ENCODE measurements around the gene TSPAN15.

Gene TSPAN15

DNA sequence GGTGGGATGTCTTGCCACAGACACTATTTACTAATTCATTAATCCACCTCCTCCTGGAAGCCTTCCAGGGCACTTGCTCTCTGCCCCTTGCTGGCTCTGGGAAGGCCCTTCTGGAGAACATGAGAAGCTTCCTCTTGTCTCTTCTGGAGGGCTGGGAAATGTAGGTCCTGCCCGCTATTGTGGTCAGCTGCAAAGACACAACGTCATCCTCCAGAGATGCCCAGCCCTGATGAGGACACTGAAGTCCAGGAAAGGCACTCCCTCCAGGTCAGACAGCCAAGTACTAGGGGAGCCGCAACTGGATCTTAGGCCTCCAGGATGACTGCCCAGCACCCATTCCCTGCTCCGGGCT lies 24.9 kb upstream of the TSPAN15 start:
- DNase-seq (ENCODE audit: low spot score) (no peak), ATAC-seq (ENCODE audit: low read depth) (no peak)
- Histone ChIP-seq H3K27me3 (ENCODE audit: insufficient read depth, poor library complexity, severe bottlenecking) (no peaks in the 10 kb centered on the region), H3K4me1 (ENCODE audit: insufficient read depth, poor library complexity, severe bottlenecking) (no peaks in the 10 kb centered on the region), H3K36me3 (ENCODE audit: low read depth) (no peaks in the 10 kb centered on the region), H3K9me3 (ENCODE audit: severe bottlenecking) (no peaks in the 10 kb centered on the region), H3K27ac (ENCODE audit: poor library complexity, severe bottlenecking) (no peak overlapping the region), H3K4me3 (ENCODE audit: severe bottlenecking) (no peak overlapping the region)
- TF ChIP-seq, protein P1, sequence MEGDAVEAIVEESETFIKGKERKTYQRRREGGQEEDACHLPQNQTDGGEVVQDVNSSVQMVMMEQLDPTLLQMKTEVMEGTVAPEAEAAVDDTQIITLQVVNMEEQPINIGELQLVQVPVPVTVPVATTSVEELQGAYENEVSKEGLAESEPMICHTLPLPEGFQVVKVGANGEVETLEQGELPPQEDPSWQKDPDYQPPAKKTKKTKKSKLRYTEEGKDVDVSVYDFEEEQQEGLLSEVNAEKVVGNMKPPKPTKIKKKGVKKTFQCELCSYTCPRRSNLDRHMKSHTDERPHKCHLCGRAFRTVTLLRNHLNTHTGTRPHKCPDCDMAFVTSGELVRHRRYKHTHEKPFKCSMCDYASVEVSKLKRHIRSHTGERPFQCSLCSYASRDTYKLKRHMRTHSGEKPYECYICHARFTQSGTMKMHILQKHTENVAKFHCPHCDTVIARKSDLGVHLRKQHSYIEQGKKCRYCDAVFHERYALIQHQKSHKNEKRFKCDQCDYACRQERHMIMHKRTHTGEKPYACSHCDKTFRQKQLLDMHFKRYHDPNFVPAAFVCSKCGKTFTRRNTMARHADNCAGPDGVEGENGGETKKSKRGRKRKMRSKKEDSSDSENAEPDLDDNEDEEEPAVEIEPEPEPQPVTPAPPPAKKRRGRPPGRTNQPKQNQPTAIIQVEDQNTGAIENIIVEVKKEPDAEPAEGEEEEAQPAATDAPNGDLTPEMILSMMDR (IDR thresholded peaks at IDR 0.05; ENCODE audit: poor library complexity, severe bottlenecking): no peak

DNA sequence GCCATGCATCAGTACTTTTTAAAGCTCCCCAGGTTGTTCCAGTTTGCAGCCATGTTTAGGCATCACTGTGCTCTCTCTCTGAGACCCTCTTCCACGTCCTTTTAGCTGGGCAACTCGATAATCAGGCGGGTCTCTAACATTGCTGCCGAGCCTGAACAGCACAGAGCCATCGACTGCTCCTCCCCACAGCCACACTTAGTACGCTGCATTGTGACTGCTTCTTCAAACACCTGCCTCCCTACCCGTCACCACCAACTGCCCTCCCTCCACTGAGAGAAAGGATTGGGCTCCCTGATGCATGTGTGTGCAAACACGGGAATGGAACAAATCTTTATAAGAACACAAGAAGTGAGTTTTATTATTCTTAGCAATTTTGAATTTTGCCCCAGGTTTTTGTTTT lies 23.1 kb upstream of the TSPAN15 start:
- no peaks in the 10 kb centered on the region for H3K4me1 ChIP-seq (ENCODE audit: insufficient read depth, poor library complexity, severe bottlenecking)
- H3K27me3 ChIP-seq (ENCODE audit: insufficient read depth, poor library complexity, severe bottlenecking): no peaks in the 10 kb centered on the region
- DNase-seq (ENCODE audit: low spot score) (no peak), ATAC-seq (ENCODE audit: low read depth) (no peak)
- no peak overlapping the region for H3K27ac ChIP-seq (ENCODE audit: poor library complexity, severe bottlenecking)
- H3K36me3 ChIP-seq (ENCODE audit: low read depth): no peaks in the 10 kb centered on the region
- H3K4me3 ChIP-seq (ENCODE audit: severe bottlenecking): no peak overlapping the region
- TF ChIP-seq, protein P1 (IDR thresholded peaks at IDR 0.05; ENCODE audit: poor library complexity, severe bottlenecking): no peak
- H3K9me3 ChIP-seq (ENCODE audit: severe bottlenecking): no peaks in the 10 kb centered on the region

DNA sequence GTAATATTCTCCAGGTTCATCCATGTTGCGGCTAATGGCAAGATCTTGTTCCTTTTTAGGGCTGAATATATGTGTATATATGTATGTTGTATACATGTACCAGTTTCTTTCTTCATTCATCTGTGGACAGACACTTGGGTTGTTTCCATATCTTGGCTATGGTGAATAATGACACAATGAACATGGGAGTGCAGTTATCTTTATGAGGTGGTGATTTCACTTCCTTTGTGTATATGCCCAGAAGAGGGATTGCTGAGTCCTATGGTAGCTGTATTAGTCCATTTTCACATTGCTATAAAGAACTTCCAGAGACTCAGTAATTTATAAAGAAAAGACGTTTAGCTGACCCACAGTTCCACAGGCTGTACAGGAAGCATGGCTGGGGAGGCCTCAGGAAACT lies 17.1 kb upstream of the TSPAN15 start:
- TF ChIP-seq, protein P1 (IDR thresholded peaks at IDR 0.05; ENCODE audit: poor library complexity, severe bottlenecking): no peak
- H3K27me3 ChIP-seq (ENCODE audit: insufficient read depth, poor library complexity, severe bottlenecking): no peaks in the 10 kb centered on the region
- H3K9me3 ChIP-seq (ENCODE audit: severe bottlenecking): no peaks in the 10 kb centered on the region
- no peak overlapping the region for H3K27ac ChIP-seq (ENCODE audit: poor library complexity, severe bottlenecking)
- no peak overlapping the region for H3K4me3 ChIP-seq (ENCODE audit: severe bottlenecking)
- DNase-seq (ENCODE audit: low spot score) (no peak), ATAC-seq (ENCODE audit: low read depth) (no peak)
- peaks cover 17% of the 10 kb centered on the region for H3K4me1 ChIP-seq (ENCODE audit: insufficient read depth, poor library complexity, severe bottlenecking)
- H3K36me3 ChIP-seq (ENCODE audit: low read depth): no peaks in the 10 kb centered on the region

DNA sequence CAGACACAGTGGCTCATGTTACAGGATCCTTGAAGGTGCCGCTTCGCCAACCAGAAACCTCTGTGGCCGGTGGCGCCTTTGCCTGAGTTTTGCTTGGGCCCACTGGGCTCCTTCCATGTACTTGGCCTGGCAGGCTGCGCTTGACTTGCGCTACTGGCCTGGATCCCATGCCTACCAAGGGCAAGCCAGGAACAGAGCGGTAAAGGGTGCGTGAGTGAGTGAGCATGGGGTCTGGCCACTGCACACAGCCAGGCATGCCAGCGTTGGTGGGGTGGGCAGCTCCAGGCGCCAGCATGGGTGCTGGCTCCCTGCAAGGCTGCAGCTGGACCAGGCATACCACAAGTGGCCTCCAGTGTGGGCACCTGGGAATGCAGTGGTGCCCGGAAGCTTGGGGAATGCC lies 16.3 kb upstream of the TSPAN15 start:
- Histone ChIP-seq H3K9me3 (ENCODE audit: severe bottlenecking) (no peaks in the 10 kb centered on the region), H3K36me3 (ENCODE audit: low read depth) (no peaks in the 10 kb centered on the region), H3K27me3 (ENCODE audit: insufficient read depth, poor library complexity, severe bottlenecking) (no peaks in the 10 kb centered on the region), H3K4me1 (ENCODE audit: insufficient read depth, poor library complexity, severe bottlenecking) (peaks cover 23% of the 10 kb centered on the region), H3K4me3 (ENCODE audit: severe bottlenecking) (no peak overlapping the region), H3K27ac (ENCODE audit: poor library complexity, severe bottlenecking) (no peak overlapping the region)
- ATAC-seq (ENCODE audit: low read depth) (no peak), DNase-seq (ENCODE audit: low spot score) (no peak)
- TF ChIP-seq, protein P1 (IDR thresholded peaks at IDR 0.05; ENCODE audit: poor library complexity, severe bottlenecking): no peak

DNA sequence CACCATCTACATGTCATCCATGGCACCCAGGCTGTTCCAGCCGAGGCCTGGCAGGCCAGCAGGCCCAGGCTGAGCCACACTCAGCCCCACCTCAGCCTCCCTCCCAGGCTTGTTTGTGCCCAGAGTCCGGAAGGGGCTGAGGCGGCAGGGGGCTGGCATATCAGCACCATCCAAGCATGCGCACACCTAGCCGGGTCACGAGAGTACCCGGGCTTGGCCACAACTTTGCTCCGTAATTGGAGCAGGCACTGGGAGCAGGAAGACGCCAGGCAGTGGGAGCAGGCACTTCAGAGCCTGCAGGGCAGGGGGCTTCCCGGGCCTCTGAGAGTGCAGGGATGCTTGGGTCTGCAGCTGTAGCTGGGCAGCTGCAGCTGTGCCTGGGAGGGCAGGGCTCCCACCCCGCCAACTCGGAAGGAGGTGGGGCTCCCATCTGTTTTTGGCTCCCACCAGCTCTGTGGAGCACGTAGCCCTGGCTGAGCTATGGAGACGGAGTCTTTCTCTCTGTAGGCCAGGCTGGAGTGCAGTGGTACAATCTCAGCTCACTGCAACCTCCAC lies 15.2 kb upstream of the TSPAN15 start:
- Histone ChIP-seq H3K36me3 (ENCODE audit: low read depth) (no peaks in the 10 kb centered on the region), H3K27ac (ENCODE audit: poor library complexity, severe bottlenecking) (no peak overlapping the region), H3K4me3 (ENCODE audit: severe bottlenecking) (no peak overlapping the region), H3K27me3 (ENCODE audit: insufficient read depth, poor library complexity, severe bottlenecking) (no peaks in the 10 kb centered on the region), H3K4me1 (ENCODE audit: insufficient read depth, poor library complexity, severe bottlenecking) (peaks cover 31% of the 10 kb centered on the region), H3K9me3 (ENCODE audit: severe bottlenecking) (no peaks in the 10 kb centered on the region)
- DNase-seq (ENCODE audit: low spot score): no peak
- ATAC-seq (ENCODE audit: low read depth): no peak
- TF ChIP-seq, protein P1 (IDR thresholded peaks at IDR 0.05; ENCODE audit: poor library complexity, severe bottlenecking): no peak
